Iris pigment epithelial cell (primary cell): ENCODE data around the gene MYRF.

Source experiments
- DNase-seq: peaks from one replicate; pipeline ENCODE4 v3.0.0-alpha.2; 2011; ENCODE audit warnings: low read depth

The MYRF gene

GRCh38 chr11:61752117-61752924 is at the start of gene MYRF:
TSS of gene MYRF (plus strand) at chr11:61752636. CDS start at chr11:61752745, 109 bp downstream.
- no peak for DNase-seq

- DNase-seq, result no peak
Observed at GRCh38 chr11:61702701-61703312, 49.6 kb upstream of the MYRF start.

- no peak for DNase-seq
Observed at GRCh38 chr11:61704838-61705237, 47.6 kb upstream of the MYRF start.

- no peak for DNase-seq
Observed at GRCh38 chr11:61706452-61707400, 45.7 kb upstream of the MYRF start.

- DNase-seq, result no peak
Observed at GRCh38 chr11:61707574-61707973, 44.9 kb upstream of the MYRF start.

- no peak for DNase-seq
Observed at GRCh38 chr11:61709110-61709509, 43.3 kb upstream of the MYRF start.

- no peak for DNase-seq
Observed at GRCh38 chr11:61709572-61709971, 42.9 kb upstream of the MYRF start.

- DNase-seq, result no peak
Observed at GRCh38 chr11:61710019-61710418, 42.4 kb upstream of the MYRF start.

- no peak for DNase-seq
Observed at GRCh38 chr11:61711037-61711436, 41.4 kb upstream of the MYRF start.

- DNase-seq, result no peak
Observed at GRCh38 chr11:61711498-61711897, 40.9 kb upstream of the MYRF start.

GRCh38 chr11:61712314-61712713 is 40.1 kb upstream of the MYRF start:
- DNase-seq, result no peak

GRCh38 chr11:61712846-61713245 is 39.6 kb upstream of the MYRF start:
- DNase-seq, result no peak

- no peak for DNase-seq
Observed at GRCh38 chr11:61713464-61713863, 39.0 kb upstream of the MYRF start.

- no peak for DNase-seq
Observed at GRCh38 chr11:61713906-61714305, 38.5 kb upstream of the MYRF start.

- no peak for DNase-seq
Observed at GRCh38 chr11:61714316-61714715, 38.1 kb upstream of the MYRF start.

GRCh38 chr11:61714916-61715315 is 37.5 kb upstream of the MYRF start:
- DNase-seq, result no peak

GRCh38 chr11:61715867-61716266 is 36.6 kb upstream of the MYRF start:
- DNase-seq, result no peak

- DNase-seq, result no peak
Observed at GRCh38 chr11:61716478-61717285, 35.8 kb upstream of the MYRF start.

GRCh38 chr11:61717286-61718033 is 35.0 kb upstream of the MYRF start:
- DNase-seq, result no peak

- no peak for DNase-seq
Observed at GRCh38 chr11:61718046-61718531, 34.3 kb upstream of the MYRF start.
